ENCODE results near the gene EZH1. TPM values are rescaled to one million over a fixed set of nuclear protein-coding genes. Genes with fewer than 3 reads are reported as not detected.
A peak's percentile ranks its signal among the peaks of the same experiment; 100 is the strongest.

EZH1 gene
- total and polyA plus RNA-seq, 8 donors: 6.3 to 512 (median 29.1) TPM

DNA sequence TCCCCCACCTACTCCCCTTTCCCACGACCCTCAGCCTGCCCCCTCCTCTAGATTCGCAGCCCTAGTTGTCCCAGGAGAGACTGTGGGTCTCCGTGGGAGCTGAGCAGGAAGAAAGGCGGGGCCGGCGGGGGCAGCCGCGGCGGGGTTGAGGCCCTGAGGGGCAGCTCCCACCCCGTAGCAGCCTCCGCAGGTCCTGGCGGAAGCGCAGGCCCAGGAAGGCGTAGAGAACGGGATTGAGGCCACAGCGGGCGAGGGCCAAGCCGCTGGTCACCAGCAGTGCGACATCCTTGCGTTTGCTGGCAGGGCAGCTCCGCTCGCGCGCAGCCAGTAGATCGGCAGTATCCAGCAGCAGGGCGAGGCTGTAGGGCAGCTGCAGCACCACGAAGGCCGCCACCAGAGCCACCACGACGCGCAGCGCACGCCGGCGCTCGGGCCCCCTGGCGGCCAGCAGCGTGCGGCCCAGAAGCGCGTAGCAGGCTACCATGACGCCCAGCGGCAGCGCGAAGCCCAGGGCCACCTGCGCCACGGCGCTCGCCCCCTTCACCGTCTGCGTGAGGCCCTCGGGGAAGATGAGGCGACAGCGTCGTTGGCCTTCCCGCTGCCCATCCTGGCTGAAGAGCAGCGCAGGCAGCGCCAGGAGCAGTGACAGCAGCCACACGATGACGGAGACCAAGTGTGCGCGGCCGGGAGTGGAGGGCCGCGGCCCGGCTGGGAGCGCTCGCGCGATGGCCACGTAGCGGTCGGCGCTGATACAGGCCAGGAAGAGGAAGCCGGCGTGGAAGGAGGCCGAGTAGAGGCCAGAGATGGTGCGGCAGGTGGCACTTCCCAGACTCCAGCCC is 65.1 kb downstream of the EZH1 start:
- intact Hi-C loops (cut with DNase I; ENCODE audit: low total_unique reads): loop anchor here (10.0 kb wide), 1 partner anchor 95 kb away; no protein-coding TSS in a partner anchor
- Histone ChIP-seq H3K9me3 (no peaks in the 10 kb centered on the region), H3K36me3 (no peaks in the 10 kb centered on the region), H3K4me3 (peak overlapping the region; percentile 58 to 96 (median 90)), H3K27me3 (peaks cover 0 to 45% (median 7%) of the 10 kb centered on the region in 3 donors), H3K27ac (peak overlapping the region; percentile 90 to 99 (median 96)), H3K4me1 (peaks cover 60 to 89% (median 86%) of the 10 kb centered on the region in 4 donors)
- DNase-seq: peak; percentile 86 to 95
- WGBS, 5 donors: 3 to 7% (median 4%) methylated on average over 37 to 78 of the region's 78 CpGs
- peak in 2 of 3 donors; percentile 44 to 80 for TF ChIP-seq POLR2AphosphoS5 (IDR thresholded peaks at IDR 0.05)
- TF ChIP-seq, protein P1, sequence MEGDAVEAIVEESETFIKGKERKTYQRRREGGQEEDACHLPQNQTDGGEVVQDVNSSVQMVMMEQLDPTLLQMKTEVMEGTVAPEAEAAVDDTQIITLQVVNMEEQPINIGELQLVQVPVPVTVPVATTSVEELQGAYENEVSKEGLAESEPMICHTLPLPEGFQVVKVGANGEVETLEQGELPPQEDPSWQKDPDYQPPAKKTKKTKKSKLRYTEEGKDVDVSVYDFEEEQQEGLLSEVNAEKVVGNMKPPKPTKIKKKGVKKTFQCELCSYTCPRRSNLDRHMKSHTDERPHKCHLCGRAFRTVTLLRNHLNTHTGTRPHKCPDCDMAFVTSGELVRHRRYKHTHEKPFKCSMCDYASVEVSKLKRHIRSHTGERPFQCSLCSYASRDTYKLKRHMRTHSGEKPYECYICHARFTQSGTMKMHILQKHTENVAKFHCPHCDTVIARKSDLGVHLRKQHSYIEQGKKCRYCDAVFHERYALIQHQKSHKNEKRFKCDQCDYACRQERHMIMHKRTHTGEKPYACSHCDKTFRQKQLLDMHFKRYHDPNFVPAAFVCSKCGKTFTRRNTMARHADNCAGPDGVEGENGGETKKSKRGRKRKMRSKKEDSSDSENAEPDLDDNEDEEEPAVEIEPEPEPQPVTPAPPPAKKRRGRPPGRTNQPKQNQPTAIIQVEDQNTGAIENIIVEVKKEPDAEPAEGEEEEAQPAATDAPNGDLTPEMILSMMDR (IDR thresholded peaks at IDR 0.05): peak in 6 of 7 experiments; percentile 3 to 95 (median 90)
- no peak for TF ChIP-seq POLR2A (IDR thresholded peaks at IDR 0.05)
- TF ChIP-seq EP300 (IDR thresholded peaks at IDR 0.05): no peak

DNA sequence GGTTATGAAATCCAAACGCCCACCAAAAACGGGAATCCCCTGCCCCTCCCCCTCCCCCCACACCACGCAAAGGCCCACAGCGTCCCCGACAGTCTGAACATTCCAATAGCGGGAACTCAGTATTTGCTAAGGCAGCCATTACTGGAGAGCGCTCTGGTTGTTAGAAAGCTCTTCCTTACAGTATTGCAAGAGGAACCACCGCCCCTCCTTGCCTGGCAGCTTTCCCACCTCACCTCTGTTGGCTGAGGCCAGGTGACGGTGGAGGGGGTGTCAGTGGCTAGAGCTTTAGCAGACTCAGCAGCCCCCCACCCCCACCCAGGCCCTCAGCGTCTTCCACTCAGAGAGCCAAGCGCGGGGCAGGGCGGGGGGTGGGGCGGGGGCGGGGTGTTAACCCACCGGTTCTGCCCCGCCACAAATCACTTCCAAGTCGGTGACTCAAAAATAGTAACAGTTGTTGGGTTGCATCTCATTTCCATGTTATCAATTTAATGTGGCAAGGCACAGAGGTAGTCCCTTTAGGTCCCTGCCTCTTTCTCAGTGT is 65.8 kb downstream of the EZH1 start:
- Histone ChIP-seq H3K27ac (peak overlapping the region; percentile 90 to 99 (median 96)), H3K9me3 (no peaks in the 10 kb centered on the region), H3K4me1 (peaks cover 67 to 89% (median 86%) of the 10 kb centered on the region in 4 donors), H3K4me3 (peak overlapping the region; percentile 58 to 96 (median 90)), H3K27me3 (peaks cover 0 to 50% (median 7%) of the 10 kb centered on the region in 3 donors), H3K36me3 (no peaks in the 10 kb centered on the region)
- intact Hi-C loops (cut with DNase I; ENCODE audit: low total_unique reads): no loop called here
- no peak for TF ChIP-seq POLR2AphosphoS5 (IDR thresholded peaks at IDR 0.05)
- no peak for TF ChIP-seq EP300 (IDR thresholded peaks at IDR 0.05)
- no peak for TF ChIP-seq POLR2A (IDR thresholded peaks at IDR 0.05)
- TF ChIP-seq, protein P1 (IDR thresholded peaks at IDR 0.05): no peak
- peak; percentile 63 to 89 for DNase-seq
- 4 to 10% (median 4%) methylated on average over 8 to 18 of the region's 18 CpGs for WGBS, 5 donors

DNA sequence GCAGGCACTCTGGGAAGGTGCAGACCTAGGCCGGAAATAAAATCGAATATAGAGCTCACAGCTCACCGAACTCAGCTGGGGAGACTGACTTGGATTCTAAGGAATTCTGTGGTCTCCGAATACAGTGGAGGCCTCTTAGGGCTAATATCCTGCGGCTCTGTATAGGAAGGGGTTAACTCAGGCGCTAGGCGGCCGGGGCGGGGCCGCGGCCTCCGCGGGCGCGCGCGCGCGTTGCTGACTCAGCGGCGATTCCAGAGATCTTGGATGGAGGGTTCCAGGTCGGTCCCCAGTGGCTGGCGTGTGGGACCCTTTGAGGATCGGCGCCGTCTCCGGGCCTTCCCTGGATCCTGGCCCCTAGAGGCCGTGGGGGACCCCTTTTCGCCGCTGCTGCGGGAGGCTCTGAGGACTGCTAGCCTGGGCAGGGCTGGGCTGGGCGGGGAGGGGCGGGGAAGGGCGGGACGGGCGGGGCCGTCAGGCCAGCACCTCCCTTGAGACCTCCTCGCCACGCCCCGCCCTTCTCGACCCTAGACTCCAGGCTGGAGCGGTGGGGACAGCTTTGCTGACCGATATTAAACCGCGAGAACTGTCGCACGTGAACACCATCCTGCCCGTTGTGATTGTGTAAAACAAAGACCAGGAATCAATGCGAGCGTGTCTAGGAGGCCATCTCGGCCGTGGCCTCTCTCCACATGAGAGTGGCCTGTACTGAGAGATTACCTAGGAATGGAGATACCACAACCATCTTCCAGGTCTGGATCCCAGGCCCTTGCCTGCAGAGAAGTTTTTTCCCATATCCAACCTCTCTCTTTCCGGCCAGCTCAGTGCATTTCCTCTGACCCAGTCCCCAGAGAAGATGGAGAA is 66.7 kb downstream of the EZH1 start:
- H3K36me3 ChIP-seq: peaks cover 4 to 6% (median 6%) of the 10 kb centered on the region in 4 donors
- H3K27me3 ChIP-seq: peaks cover 0 to 52% (median 7%) of the 10 kb centered on the region in 3 donors
- H3K27ac ChIP-seq: peak overlapping the region; percentile 91 to 99 (median 97)
- intact Hi-C loops (cut with DNase I; ENCODE audit: low total_unique reads): no loop called here
- H3K9me3 ChIP-seq: no peaks in the 10 kb centered on the region
- 1% methylated on average over 29 to 53 of the region's 53 CpGs for WGBS, 5 donors
- peak; percentile 85 to 95 for DNase-seq
- peak overlapping the region; percentile 58 to 96 (median 90) for H3K4me3 ChIP-seq
- H3K4me1 ChIP-seq: peaks cover 69 to 89% (median 86%) of the 10 kb centered on the region in 4 donors
- TF ChIP-seq EP300 (IDR thresholded peaks at IDR 0.05): no peak
- TF ChIP-seq POLR2AphosphoS5 (IDR thresholded peaks at IDR 0.05): peak in 2 of 3 donors; percentile 40 to 43
- peak in 1 of 4 donors; percentile 14 for TF ChIP-seq POLR2A (IDR thresholded peaks at IDR 0.05)
- TF ChIP-seq, protein P1 (IDR thresholded peaks at IDR 0.05): no peak
